ENCODE results near the gene OR10A6. TPM values are rescaled to one million over a fixed set of nuclear protein-coding genes. Genes with fewer than 3 reads are reported as not detected.

Gene OR10A6
- total and polyA plus RNA-seq, 2 experiments from 2014 or later = not detected

GRCh38 chr11:7964873-7965272 lies 33.8 kb upstream of the OR10A6 start:
- H4K20me1 ChIP-seq (ENCODE audit: insufficient read depth, poor library complexity, severe bottlenecking) = no peaks in the 10 kb centered on the region
- no peaks in the 10 kb centered on the region for H3K9me3 ChIP-seq (ENCODE audit: low read depth)
- H3K4me1 ChIP-seq (ENCODE audit: insufficient read depth) = no peaks in the 10 kb centered on the region
- H3K27ac ChIP-seq = no peak overlapping the region
- TF ChIP-seq EZH2phosphoT487 (IDR thresholded peaks at IDR 0.05; ENCODE audit: low read depth, severe bottlenecking, unreplicated experiment) (no peak), EZH2 (IDR thresholded peaks at IDR 0.05; ENCODE audit: borderline replicate concordance) (no peak), CTCF (IDR thresholded peaks at IDR 0.05; ENCODE audit: poor library complexity) (no peak)
- peaks cover under 1% of the 10 kb centered on the region for H3K27me3 ChIP-seq
- no peak for DNase-seq (ENCODE audit: low spot score)
- H2AFZ ChIP-seq = no peak overlapping the region
- H3K4me3 ChIP-seq = no peak overlapping the region
- no peaks in the 10 kb centered on the region for H3K36me3 ChIP-seq (replicated peaks; ENCODE audit: insufficient read depth, low read depth)
- H3K4me2 ChIP-seq = no peak overlapping the region
- H3K79me2 ChIP-seq = no peaks in the 10 kb centered on the region
- no peaks in the 10 kb centered on the region for H3K9me2 ChIP-seq (replicated peaks; ENCODE audit: insufficient read depth)

- H3K79me2 ChIP-seq = no peaks in the 10 kb centered on the region
- no peak overlapping the region for H3K27ac ChIP-seq
- 78% methylated on average over 3 of the region's 3 CpGs for WGBS (ENCODE audit: low lambda C conversion rate, missing lambda C conversion rate)
- no peaks in the 10 kb centered on the region for H3K36me3 ChIP-seq (replicated peaks; ENCODE audit: insufficient read depth, low read depth)
- H2AFZ ChIP-seq = no peak overlapping the region
- no peak overlapping the region for H3K4me2 ChIP-seq
- H3K9me3 ChIP-seq (ENCODE audit: low read depth) = no peaks in the 10 kb centered on the region
- no peaks in the 10 kb centered on the region for H4K20me1 ChIP-seq (ENCODE audit: insufficient read depth, poor library complexity, severe bottlenecking)
- DNase-seq (ENCODE audit: low spot score) = no peak
- no peak overlapping the region for H3K4me3 ChIP-seq
- H3K4me1 ChIP-seq (ENCODE audit: insufficient read depth) = no peaks in the 10 kb centered on the region
- TF ChIP-seq EZH2 (IDR thresholded peaks at IDR 0.05; ENCODE audit: borderline replicate concordance) (no peak), EZH2phosphoT487 (IDR thresholded peaks at IDR 0.05; ENCODE audit: low read depth, severe bottlenecking, unreplicated experiment) (no peak), CTCF (IDR thresholded peaks at IDR 0.05; ENCODE audit: poor library complexity) (no peak)
- H3K27me3 ChIP-seq = peaks cover 5% of the 10 kb centered on the region
- H3K9me2 ChIP-seq (replicated peaks; ENCODE audit: insufficient read depth) = no peaks in the 10 kb centered on the region
Observed at GRCh38 chr11:7964261-7964660, 33.2 kb upstream of the OR10A6 start.

GRCh38 chr11:7955191-7955590 lies 24.1 kb upstream of the OR10A6 start:
- H4K20me1 ChIP-seq (ENCODE audit: insufficient read depth, poor library complexity, severe bottlenecking) = no peaks in the 10 kb centered on the region

More at GRCh38 chr11:7955191-7955590, 24.1 kb upstream of the OR10A6 start:
- TF ChIP-seq CTCF (IDR thresholded peaks at IDR 0.05; ENCODE audit: poor library complexity) = no peak
- TF ChIP-seq EZH2 (IDR thresholded peaks at IDR 0.05; ENCODE audit: borderline replicate concordance) = no peak
- TF ChIP-seq EZH2phosphoT487 (IDR thresholded peaks at IDR 0.05; ENCODE audit: low read depth, severe bottlenecking, unreplicated experiment) = no peak
- DNase-seq (ENCODE audit: low spot score) = no peak
- Histone ChIP-seq H3K27ac (no peak overlapping the region), H3K4me1 (ENCODE audit: insufficient read depth) (no peaks in the 10 kb centered on the region), H3K4me2 (no peak overlapping the region), H3K36me3 (replicated peaks; ENCODE audit: insufficient read depth, low read depth) (no peaks in the 10 kb centered on the region), H3K9me2 (replicated peaks; ENCODE audit: insufficient read depth) (no peaks in the 10 kb centered on the region), H3K27me3 (peaks cover 5% of the 10 kb centered on the region), H3K79me2 (no peaks in the 10 kb centered on the region), H3K4me3 (no peak overlapping the region), H3K9me3 (ENCODE audit: low read depth) (no peaks in the 10 kb centered on the region), H2AFZ (no peak overlapping the region)
- WGBS (ENCODE audit: low lambda C conversion rate, missing lambda C conversion rate) = 70% methylated on average over 1 of the region's 1 CpG

Data from hepatocyte (in vitro differentiated cells).